ENCODE data around the gene PSMB4. TPM values are rescaled to one million over a fixed set of nuclear protein-coding genes. Genes with fewer than 3 reads are reported as not detected.
A peak's percentile ranks its signal among the peaks of the same experiment; 100 is the strongest.

PSMB4 gene
- total RNA-seq, 1 donor from 2014 or later = 234 TPM

GRCh38 chr1:151369302-151369610 is 30.1 kb upstream of the PSMB4 start:
- Mint-ChIP-seq H3K4me3 (ENCODE audit: unreplicated experiment) (no peak overlapping the region), H3K27ac (ENCODE audit: unreplicated experiment) (no peak overlapping the region), H3K4me1 (ENCODE audit: low read depth, unreplicated experiment) (peaks cover 5% of the 10 kb centered on the region), H3K27me3 (ENCODE audit: unreplicated experiment) (peaks cover 7% of the 10 kb centered on the region), H3K36me3 (ENCODE audit: unreplicated experiment) (peaks cover under 1% of the 10 kb centered on the region), H3K9me3 (ENCODE audit: unreplicated experiment) (peaks cover under 1% of the 10 kb centered on the region)
- no peak for DNase-seq
- no peak for TF ChIP-seq CTCF (IDR thresholded peaks at IDR 0.05; ENCODE audit: partially characterized antibody, unreplicated experiment)

GRCh38 chr1:151369621-151370048 is 29.7 kb upstream of the PSMB4 start:
- H3K9me3 Mint-ChIP-seq (ENCODE audit: unreplicated experiment) = no peaks in the 10 kb centered on the region
- H3K27me3 Mint-ChIP-seq (ENCODE audit: unreplicated experiment) = peaks cover 7% of the 10 kb centered on the region
- no peak for DNase-seq
- H3K4me1 Mint-ChIP-seq (ENCODE audit: low read depth, unreplicated experiment) = peaks cover 5% of the 10 kb centered on the region
- no peak overlapping the region for H3K27ac Mint-ChIP-seq (ENCODE audit: unreplicated experiment)
- no peaks in the 10 kb centered on the region for H3K36me3 Mint-ChIP-seq (ENCODE audit: unreplicated experiment)
- H3K4me3 Mint-ChIP-seq (ENCODE audit: unreplicated experiment) = no peak overlapping the region
- TF ChIP-seq CTCF (IDR thresholded peaks at IDR 0.05; ENCODE audit: partially characterized antibody, unreplicated experiment) = no peak

- peaks cover 7% of the 10 kb centered on the region for H3K27me3 Mint-ChIP-seq (ENCODE audit: unreplicated experiment)
- H3K27ac Mint-ChIP-seq (ENCODE audit: unreplicated experiment) = no peak overlapping the region
- no peaks in the 10 kb centered on the region for H3K36me3 Mint-ChIP-seq (ENCODE audit: unreplicated experiment)
These were observed 29.0 kb upstream of the PSMB4 start for GRCh38 chr1:151370211-151370911.

GRCh38 chr1:151371370-151372057 is 27.9 kb upstream of the PSMB4 start:
- peaks cover 5% of the 10 kb centered on the region for H3K4me1 Mint-ChIP-seq (ENCODE audit: low read depth, unreplicated experiment)
- TF ChIP-seq CTCF (IDR thresholded peaks at IDR 0.05; ENCODE audit: partially characterized antibody, unreplicated experiment) = no peak
- H3K4me3 Mint-ChIP-seq (ENCODE audit: unreplicated experiment) = peak overlapping the region; percentile 16
- no peak for DNase-seq
- H3K9me3 Mint-ChIP-seq (ENCODE audit: unreplicated experiment) = no peaks in the 10 kb centered on the region
- no peaks in the 10 kb centered on the region for H3K36me3 Mint-ChIP-seq (ENCODE audit: unreplicated experiment)
- H3K27ac Mint-ChIP-seq (ENCODE audit: unreplicated experiment) = no peak overlapping the region
- H3K27me3 Mint-ChIP-seq (ENCODE audit: unreplicated experiment) = peaks cover 7% of the 10 kb centered on the region

More at GRCh38 chr1:151370211-151370911, 29.0 kb upstream of the PSMB4 start:
- H3K4me3 Mint-ChIP-seq (ENCODE audit: unreplicated experiment) = no peak overlapping the region
- TF ChIP-seq CTCF (IDR thresholded peaks at IDR 0.05; ENCODE audit: partially characterized antibody, unreplicated experiment) = no peak
- no peak for DNase-seq
- peaks cover 5% of the 10 kb centered on the region for H3K4me1 Mint-ChIP-seq (ENCODE audit: low read depth, unreplicated experiment)
- H3K9me3 Mint-ChIP-seq (ENCODE audit: unreplicated experiment) = no peaks in the 10 kb centered on the region
